Stimulated activated CD4-positive, alpha-beta T cell treated with anti-CD3 and anti-CD28 coated beads, TNF-alpha, amount 100 ng/mL, for 24 hours (primary cell): ENCODE results near the gene ADAT3.

Source experiments
- DNase-seq, 3 experiments: peaks; one replicate each; pipeline ENCODE4 v3.0.0-alpha.2; 2020; ENCODE audit warnings: low read depth in 3 of 3

The ADAT3 gene

GRCh38 chr19:1938071-1938470 lies 32.9 kb downstream of the ADAT3 start:
- no peak for DNase-seq

- DNase-seq, result no peak
Observed at GRCh38 chr19:1941146-1942077, 36.2 kb downstream of the ADAT3 start, which contains the start of gene CSNK1G2. TSS of gene CSNK1G2 (plus strand) at chr19:1941172. CDS start at chr19:1969773, 28,601 bp downstream.

- DNase-seq, result peak in 2 of 3 experiments; percentile 47 to 75
Observed at GRCh38 chr19:1942078-1942933, 37.1 kb downstream of the ADAT3 start.

- no peak for DNase-seq
Observed at GRCh38 chr19:1942934-1943555, 37.8 kb downstream of the ADAT3 start.

- DNase-seq, result no peak
Observed at GRCh38 chr19:1943661-1944087, 38.5 kb downstream of the ADAT3 start.

GRCh38 chr19:1944088-1944915 lies 39.1 kb downstream of the ADAT3 start:
- no peak for DNase-seq

GRCh38 chr19:1944916-1945561 lies 39.8 kb downstream of the ADAT3 start:
- DNase-seq, result no peak

- DNase-seq, result no peak
Observed at GRCh38 chr19:1945899-1946298, 40.7 kb downstream of the ADAT3 start.

- no peak for DNase-seq
Observed at GRCh38 chr19:1947651-1948209, 42.5 kb downstream of the ADAT3 start.

GRCh38 chr19:1949304-1950101 lies 44.3 kb downstream of the ADAT3 start:
- DNase-seq, result no peak

GRCh38 chr19:1950640-1951039 lies 45.4 kb downstream of the ADAT3 start:
- no peak for DNase-seq

- no peak for DNase-seq
Observed at GRCh38 chr19:1952635-1953034, 47.4 kb downstream of the ADAT3 start.

- DNase-seq, result no peak
Observed at GRCh38 chr19:1953037-1953436, 47.8 kb downstream of the ADAT3 start.

GRCh38 chr19:1953441-1954094 lies 48.4 kb downstream of the ADAT3 start:
- DNase-seq, result no peak

- DNase-seq, result no peak
Observed at GRCh38 chr19:1954532-1954933, 49.3 kb downstream of the ADAT3 start.

- DNase-seq, result no peak
Observed at GRCh38 chr19:1955171-1956121, 50.2 kb downstream of the ADAT3 start.

- DNase-seq, result no peak
Observed at GRCh38 chr19:1956122-1956494, 50.9 kb downstream of the ADAT3 start.
